DMS53 treated with DMSO at 0.1 percent for 48 hours (cell line): Measurements from ENCODE around the gene EYA4.

Experiments used
- DNase-seq: peaks from one replicate; lab custom pipeline; 2025; ENCODE audit not compliant: unreplicated experiment; lab: John Stamatoyannopoulos, UW

EYA4 gene

DNA sequence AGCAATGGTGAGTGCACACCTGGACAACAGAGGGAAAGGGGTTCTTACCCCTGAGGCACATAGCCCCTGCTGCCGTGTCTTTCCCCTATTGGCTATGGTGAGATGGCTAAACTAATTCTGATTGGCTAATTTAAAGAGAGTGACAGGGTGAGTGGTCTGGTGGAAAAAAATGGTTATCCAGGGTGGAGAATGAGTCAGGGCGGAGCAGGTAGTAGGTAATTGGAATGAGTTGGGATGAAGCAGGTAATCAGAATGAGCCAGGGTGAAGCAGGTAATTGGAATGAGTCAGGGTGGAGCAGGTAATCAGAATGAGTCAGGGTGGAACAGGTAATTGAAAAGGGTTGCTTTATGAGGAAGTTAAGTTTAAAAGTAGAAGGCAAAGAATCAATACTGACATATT is 200.3 kb downstream of the EYA4 start:
- no peak for DNase-seq

DNA sequence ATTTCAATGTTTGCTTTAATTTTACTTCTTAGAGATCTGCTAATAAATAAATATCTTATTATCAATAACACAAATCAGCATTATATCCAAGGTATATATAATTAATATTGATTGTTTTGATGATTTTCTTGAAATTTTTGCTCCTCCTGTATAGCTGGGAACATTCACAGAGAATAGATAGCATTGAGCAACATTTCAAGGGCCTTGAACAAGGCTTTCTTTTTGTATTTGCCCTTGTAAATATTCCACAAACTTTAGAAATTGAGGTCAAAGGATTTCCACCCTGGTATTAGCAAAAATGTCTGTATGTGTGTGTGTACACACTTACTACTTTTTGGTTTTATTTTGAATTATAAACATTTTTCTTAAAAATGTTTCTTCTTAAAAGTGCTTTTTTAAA is 205.6 kb downstream of the EYA4 start:
- DNase-seq, result no peak

DNA sequence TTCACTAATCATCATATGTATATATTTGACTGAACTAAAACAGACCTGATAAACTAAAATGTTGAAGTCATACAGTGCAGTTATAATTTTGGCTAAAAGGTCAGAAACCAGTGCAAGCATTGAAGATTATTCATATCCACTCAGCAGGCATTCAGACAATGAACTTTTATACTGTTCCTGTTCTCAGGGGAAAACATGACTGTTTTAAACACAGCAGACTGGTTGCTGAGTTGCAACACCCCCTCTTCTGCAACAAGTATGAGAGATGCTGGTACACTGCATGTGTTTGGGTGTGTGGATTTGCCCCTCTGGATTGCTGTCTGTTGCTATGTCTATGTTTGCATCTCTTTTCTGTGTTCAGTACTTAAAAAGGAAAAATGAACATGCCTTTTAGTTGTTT is 206.8 kb downstream of the EYA4 start:
- no peak for DNase-seq

DNA sequence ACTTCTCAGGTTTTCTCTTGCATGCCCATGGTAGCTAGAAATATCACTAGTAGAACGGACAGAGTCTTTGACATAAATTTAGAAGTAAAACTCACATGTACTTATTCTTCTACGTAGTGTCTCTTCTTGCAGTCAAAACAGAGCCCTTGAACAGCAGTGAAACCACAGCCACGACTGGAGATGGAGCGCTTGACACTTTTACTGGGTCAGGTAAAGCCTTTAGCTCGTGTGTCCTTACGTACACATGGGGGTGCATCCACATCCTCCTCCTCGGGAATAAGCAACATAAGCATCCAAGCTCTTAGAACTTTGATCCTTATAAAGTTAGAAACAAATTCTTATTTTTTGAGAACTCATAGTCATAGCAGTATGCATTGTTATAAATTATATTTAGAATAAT is 215.3 kb downstream of the EYA4 start:
- DNase-seq, result no peak

DNA sequence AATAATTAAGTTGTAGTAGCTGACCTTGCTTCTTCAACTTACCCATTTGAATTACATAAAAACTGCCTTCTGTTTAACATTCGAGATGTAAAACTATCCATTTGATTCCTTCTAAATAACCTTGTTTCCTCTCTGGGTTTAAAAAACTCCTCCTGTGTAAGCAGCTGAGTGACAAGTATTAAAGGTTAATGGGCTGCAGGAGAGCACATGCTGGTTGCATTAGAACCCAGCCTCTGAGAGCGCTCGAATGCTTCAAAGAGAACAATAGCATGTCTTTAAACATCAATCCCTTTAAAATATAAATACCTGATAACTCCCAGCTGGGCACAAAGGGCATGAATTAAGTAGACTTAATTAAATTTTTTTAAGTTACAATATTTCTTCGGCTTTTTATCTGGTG is 215.8 kb downstream of the EYA4 start:
- no peak for DNase-seq

DNA sequence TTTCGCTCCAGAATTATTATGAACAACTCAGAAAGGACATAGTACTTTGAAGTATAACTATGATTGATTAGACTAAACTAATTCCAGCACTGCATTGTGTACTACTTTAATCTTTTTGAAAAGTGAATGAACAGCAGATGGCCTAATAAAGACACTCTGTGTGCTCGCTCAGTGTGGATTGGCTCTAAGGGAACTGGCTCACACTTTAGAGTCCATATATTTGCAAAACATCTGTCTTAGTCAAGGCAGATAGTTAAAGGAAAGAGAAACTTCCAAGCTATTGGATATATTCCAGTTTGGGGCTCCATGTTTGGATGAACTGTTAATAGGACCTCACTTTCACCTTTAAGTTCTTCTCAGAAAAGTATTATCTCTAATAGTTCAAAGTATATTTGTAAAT is 218.9 kb downstream of the EYA4 start:
- DNase-seq, result no peak

DNA sequence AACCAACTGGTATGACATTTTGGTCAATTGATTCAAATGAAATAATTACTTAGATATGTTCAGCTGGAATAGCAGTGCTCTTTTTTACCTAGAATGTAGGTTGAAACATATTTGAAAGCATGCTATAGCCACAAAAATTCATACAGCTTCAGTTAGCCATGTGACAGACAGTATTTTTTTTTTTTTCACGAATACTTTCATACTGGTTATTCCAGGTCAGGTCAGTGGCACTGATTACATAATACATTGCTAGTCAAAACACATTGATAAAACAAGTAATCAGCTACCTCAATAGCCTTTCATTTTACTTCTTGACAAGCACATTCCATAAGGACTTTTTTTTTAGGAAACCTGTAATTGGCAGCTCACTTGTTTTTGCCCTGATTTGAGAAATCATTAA is 222.6 kb downstream of the EYA4 start:
- no peak for DNase-seq

DNA sequence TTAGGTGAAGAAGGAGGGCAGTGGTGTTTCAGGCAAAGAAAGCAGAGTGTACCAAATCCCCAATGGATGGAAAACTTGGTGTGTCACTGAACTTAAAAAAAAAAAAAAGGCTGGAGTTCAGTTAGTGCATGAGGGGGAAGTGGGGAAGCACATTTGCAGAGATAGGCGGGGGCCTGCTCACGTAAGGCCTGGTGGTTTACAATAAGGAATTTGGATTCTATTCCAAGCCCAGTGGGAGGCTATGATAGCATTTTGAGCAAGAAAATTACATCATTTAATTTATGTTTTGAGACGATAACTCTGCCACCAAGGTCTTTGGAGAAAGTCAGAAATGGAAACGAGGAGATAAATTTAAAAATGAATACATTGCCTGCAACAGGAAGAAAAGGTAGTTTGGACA is 225.5 kb downstream of the EYA4 start:
- no peak for DNase-seq

DNA sequence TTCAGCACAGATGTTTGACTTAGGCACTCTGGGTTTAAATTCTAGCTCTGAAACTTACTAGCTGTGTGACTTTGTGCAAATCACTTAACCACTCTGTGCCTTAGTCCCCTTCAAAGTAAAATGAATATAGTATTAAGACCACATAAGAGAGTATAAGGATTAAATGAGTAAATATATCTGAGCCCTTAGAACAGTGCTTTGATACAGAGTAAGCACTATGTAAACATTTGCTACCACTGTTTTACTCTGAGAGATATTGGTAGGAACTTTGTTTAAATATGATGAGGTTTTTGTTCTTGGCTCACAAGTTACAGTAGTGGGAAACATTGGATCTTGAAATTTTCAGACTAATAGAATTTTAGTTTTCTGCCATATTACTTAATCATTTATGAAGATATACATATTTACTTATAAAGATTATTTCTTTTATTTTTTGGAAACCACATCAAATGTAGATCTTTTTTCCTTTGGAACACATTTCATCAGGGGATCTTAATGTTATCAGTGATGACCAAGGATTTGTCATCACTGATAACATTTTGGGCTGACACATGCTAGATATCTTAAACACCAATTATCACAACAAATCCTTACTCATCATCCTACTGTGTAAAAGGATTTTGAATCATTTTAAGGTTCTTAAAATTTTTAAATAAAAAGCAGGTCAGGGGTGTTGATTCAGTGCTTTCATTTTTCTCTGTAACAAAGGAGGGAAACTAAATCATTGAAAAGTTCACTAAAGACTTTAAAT is 226.2 kb downstream of the EYA4 start:
- DNase-seq, result no peak

DNA sequence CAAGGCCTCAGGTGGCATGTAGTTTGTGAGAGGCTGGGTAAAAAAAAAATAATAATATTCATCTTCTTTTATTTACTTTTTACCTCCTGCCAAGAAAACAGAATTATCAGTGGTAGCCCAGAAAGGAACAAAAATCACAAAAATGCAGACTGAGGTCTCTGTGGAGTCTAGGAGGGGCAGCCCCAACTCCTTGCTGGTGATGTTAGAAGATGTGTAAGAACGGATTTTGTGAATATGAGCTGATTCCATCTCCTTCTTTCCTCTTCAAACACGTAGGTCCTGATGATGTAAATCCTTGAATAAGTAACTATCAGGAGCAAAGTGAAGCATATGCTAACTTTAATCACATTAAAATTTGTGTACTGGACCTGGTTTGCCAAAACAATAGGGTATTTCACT is 226.8 kb downstream of the EYA4 start:
- DNase-seq, result no peak

DNA sequence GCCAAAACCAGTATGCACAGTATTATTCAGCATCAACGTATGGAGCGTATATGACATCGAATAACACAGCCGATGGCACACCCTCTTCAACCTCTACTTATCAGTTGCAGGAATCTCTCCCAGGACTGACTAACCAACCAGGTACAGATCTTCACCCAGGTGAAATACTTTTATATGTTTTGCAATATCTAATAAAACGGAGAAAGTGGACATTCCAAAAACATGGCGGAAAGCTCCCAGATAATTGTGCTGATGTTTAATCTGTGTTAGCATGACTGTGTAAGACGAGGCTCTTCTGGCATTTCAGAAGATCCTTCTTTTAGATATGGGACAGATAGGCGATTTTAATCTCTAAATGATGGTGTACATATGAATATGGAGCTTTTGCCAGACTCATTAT is 227.4 kb downstream of the EYA4 start:
- DNase-seq, result no peak

DNA sequence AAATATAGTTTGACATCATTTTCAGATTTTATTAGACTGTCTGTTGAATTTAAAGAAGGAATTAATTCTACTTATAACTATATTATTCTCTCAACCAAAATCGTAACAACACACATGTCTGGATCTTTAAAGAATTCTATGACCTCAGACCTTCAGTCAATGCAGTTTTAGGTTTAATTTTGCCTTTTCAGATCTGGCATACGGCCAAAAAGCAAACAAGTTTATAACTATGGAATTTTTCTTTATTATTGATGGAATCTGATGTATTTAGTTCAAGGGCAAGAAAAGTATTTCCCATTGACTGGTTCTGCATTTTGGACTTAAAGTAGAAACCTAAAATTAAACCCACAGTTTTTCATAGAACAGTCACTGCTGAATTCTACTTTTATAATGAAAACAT is 233.4 kb downstream of the EYA4 start:
- DNase-seq, result no peak

DNA sequence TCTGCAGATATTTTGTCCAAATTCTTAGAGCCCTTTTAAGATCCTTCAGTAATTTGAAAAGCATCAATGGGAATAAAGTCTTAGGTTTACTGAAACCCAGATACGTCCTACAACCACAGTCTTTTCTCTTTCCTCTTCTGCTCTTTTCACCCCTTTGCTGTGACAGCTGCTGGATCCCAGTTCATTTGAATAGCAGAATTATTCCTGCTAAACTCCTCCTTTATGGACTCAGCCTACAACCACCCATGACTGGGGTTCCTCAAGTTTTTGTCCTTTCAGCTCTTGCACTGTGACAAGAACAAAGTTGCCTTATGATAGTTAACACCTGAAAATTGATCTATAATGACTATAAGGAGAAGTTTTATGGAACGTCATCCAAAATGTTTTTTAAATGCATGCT is 237.5 kb downstream of the EYA4 start:
- no peak for DNase-seq

DNA sequence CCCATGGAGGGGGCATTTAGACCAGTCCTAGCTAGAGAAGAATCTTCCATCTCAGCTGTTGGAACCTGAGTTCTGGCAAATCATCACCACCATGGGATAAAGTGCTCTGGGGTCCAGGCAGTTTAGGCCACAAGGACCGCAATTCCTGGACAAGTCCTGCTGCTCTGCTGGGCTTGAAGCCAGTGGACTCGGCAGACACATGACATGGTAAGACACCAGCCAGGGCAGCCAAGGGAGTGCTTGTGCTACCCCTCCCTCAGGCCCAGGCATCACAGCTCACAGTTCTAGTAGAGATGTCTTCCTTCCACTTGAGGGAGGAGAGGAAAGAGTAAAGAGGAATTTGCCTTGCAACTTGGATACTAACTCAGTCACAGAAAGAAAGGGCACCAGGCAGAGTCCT is 246.0 kb downstream of the EYA4 start:
- no peak for DNase-seq

DNA sequence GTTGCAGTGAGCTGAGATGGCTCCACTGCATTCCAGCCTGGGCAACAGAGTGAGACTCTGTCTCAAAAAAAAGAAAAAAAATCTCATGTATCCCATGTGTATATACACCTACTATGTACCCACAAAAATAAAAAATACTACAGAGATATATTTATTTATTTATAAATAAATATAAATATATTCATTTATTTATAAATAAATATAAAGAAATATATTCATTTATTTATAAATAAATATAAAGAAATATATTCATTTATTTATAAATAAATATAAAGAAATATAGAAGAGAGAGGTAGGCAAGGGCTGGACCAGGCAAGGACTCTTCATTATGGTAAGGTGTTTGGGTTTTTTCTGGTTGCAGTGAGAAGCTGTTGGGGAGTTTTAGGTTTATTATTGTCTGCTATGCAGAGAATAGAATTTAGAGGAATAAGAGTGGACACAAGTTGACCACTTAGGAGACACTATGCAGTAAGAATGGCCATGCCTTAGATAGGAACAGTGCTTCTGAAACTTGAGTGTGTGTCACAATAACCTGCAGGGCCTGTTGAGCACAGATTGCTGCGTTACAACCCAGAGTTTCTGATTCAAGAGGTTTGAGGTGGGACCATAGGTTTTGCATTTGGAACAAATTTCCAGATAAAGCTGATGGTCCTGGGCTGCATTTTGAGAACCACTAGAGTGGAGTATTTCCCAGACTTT is 254.2 kb downstream of the EYA4 start:
- DNase-seq, result no peak

DNA sequence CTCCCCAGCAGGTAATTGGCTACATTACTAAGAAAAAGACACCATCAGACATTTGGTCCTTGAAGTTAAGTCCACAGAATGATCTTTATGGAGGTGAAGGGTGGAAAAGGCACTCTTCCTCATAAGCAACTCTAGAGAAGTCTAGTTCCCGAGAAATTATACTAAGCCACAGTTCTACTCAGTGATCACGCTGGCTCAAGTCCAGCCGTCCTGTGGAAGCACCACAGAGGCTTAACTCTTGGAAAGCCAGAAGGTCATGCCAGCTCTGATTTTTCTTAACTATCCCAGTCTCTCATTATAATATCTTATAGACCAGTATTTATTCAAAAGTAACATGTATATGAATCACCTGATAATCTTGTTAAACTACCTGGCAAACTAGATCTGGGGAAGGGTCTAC is 258.5 kb downstream of the EYA4 start:
- DNase-seq, result no peak

DNA sequence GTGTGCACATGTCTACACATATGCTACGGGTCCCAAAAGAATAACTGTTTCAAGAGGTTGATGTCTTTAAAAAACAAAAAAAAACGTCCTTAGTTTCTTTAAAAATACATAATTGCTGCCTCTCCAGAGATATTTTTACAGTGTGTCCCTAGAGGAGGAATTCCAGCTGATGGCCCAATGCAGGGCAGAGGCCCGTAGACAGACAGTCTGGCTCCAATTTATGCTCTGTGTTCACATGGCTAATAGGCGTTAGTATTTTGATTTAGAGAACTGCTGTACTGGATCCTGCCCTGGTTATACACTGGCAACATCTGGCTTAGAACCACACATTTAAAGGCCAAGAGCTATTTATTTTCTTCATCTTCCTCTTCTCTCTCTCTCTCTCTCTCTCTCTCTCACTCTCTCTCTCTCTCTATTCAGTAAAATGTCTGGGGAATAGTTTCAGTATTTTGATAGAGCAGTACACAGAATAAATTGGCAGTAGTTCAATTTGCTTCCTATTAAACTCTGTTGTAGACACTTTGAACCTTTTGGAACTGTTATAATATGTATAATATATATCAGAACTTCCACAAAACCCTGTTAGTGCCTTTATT is 260.6 kb downstream of the EYA4 start:
- no peak for DNase-seq

DNA sequence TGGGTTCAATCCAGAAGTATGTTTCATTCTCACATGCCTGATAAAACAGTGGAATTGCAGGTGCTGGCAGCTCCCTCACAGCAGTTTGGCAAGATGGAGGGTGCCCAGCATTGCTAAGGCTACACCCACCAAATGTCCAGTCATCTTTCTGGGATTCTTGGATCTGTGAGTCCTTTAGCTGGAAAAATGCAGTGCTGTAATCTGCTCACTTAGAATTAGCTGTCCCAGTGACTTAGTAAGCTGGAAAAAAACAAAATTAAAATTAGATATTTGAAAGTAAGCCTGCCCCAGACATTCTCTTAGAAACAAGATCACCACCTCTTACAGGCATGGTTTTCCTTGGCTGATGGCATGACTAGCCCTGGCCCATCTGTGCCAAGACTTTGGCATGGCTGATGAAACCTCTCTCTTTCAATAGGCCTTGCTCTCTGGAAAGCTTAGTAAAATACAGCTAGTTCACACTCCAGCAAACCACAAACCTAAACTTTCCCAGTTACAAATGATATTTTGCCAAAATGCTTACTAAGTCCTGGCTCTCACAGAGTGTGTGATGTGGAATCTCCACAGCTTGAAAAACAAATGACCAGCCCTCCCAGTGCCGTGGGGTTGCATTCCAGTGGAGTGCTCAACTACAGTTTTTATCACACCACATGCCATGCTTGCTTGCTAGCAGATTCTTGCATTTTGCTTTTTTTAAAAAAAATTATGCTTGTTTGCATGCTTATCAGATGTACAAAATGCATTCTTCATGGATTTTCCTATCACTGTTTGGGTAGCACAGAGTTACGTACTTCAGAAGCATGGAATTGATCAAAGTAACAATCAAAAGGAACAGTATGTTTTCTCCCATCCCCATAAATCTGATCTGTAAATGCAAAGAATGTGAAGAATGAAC is 261.5 kb downstream of the EYA4 start:
- DNase-seq, result no peak

DNA sequence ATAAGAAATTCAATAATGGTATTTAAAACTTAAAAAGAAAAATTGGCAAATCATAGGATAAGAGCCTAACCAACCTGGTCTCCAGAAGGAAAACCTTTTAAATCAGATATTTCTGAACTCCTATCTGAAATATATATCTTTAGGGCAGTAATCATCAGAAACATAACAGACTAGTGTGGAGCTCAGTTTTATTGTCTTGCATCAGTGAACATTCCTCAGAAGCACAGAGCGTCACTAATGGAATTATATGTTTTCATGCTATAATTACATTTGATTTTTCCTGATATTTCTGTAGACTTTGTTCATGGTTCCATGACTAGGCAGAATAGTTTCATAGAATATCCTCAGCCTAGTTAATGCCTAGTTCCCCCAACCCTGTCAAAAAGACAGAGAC is 262.2 kb downstream of the EYA4 start:
- no peak for DNase-seq

DNA sequence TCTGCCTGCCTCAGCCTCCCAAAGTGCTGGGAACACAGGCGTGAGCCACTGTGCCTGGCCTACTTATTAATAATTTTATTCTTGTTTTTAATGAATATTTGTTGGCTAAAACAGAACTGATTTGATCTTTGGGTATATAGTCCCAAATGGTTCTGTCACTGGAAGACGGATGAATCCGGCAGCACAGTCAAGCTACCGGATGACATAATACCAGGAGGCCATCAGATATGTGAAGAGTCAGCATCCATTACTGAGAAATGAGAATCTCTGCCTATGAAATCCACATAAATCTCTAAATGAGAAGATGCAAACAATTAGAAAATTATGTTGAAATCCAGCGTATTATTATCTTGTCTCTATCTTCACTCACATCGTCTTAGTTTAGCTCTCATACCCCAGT is 263.0 kb downstream of the EYA4 start:
- DNase-seq, result no peak

DNA sequence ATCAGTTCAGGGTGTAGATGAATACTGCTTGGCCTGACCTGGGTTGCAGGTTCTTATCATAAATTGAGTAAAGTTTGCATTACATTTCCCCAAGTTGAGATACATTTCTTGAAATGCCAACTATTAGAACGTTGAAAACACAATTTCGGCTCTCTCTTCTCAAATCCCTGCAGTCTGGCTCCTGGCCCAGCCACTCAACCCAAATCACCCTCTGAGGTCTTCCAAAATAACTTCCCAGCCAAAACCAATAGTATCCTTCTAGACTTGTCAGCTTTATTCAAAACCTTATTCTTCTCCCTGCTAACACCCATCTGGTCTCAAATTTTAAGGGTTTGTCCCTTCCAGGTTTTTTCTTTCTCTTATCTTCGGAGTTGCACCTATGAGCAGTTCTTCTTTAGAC is 263.6 kb downstream of the EYA4 start:
- no peak for DNase-seq

DNA sequence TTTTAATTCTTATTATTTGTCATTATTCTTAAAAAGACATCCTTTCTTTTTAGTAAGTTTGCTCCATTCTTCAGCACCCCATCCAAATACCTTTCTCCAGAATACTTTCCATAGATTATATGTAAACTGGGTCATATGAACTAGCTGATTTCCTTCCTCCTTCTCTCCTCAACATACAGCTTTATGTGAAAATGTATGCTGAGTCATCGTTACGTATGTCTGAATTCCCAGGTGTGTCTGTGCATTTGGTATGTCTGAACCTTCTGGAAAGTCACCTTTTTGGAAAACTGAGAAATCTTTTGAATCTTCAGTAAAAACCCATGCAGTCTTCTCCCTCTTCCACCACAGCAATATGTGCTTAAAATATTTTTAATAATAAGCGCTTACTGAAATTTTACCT is 264.5 kb downstream of the EYA4 start:
- DNase-seq, result no peak
